Ovary (tissue), 3 donors: ENCODE data around the gene CPA1.

Source experiments
- EP300 ChIP-seq: sonication (generic); formaldehyde crosslinking; IDR thresholded peaks from one replicate; pipeline ENCODE4 v1.6.1; 2017; ENCODE audit warnings: antibody characterized with exemption
- POLR2A ChIP-seq: fragments of 450-650 bp; IDR thresholded peaks from one replicate; pipeline ENCODE4 v1.6.1; 2017; ENCODE audit warnings: antibody characterized with exemption, mild to moderate bottlenecking, moderate library complexity
- TF ChIP-seq, protein P1 (sequence below), 3 donors: fragments of 450-650 bp in 2 of 3; fragments of 200-600 bp in 1 of 3; IDR thresholded peaks; one replicate each; pipeline versions ENCODE4 v1.5.1 to v1.8.0; 2016 to 2022; ENCODE audit warnings: antibody characterized with exemption in 3 of 3, mild to moderate bottlenecking in 1 of 3
- donor health status: DM: no; HTN: no; CAD: no.

DNA sequence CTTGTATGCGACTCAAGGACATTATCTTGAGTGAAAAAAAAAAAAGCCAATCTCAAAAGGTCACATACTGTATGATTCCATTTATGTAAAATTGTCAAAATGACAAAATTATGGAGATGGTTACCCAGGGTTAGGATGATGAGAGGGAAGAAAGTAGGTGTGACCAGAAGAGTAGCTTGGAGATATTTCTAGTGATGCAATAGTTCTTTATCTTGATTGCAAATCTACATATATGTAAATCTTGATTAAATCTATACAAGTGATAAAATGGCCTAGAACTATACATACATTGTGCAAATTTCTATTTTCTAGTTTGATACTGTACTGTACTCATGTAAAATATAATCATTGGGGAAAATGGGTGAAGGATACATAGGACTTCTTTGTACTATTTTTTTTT, 56.0 kb downstream of the CPA1 start:
- TF ChIP-seq, protein P1, sequence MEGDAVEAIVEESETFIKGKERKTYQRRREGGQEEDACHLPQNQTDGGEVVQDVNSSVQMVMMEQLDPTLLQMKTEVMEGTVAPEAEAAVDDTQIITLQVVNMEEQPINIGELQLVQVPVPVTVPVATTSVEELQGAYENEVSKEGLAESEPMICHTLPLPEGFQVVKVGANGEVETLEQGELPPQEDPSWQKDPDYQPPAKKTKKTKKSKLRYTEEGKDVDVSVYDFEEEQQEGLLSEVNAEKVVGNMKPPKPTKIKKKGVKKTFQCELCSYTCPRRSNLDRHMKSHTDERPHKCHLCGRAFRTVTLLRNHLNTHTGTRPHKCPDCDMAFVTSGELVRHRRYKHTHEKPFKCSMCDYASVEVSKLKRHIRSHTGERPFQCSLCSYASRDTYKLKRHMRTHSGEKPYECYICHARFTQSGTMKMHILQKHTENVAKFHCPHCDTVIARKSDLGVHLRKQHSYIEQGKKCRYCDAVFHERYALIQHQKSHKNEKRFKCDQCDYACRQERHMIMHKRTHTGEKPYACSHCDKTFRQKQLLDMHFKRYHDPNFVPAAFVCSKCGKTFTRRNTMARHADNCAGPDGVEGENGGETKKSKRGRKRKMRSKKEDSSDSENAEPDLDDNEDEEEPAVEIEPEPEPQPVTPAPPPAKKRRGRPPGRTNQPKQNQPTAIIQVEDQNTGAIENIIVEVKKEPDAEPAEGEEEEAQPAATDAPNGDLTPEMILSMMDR (IDR thresholded peaks at IDR 0.05) = no peak
- TF ChIP-seq POLR2A (no peak), EP300 (no peak)
